EL (cell line): ENCODE results near the gene SULT1C4.

ENCODE experiments used
- DNase-seq: peaks from one replicate; pipeline ENCODE4 v3.0.0-alpha.2; 2016

SULT1C4 gene

DNA sequence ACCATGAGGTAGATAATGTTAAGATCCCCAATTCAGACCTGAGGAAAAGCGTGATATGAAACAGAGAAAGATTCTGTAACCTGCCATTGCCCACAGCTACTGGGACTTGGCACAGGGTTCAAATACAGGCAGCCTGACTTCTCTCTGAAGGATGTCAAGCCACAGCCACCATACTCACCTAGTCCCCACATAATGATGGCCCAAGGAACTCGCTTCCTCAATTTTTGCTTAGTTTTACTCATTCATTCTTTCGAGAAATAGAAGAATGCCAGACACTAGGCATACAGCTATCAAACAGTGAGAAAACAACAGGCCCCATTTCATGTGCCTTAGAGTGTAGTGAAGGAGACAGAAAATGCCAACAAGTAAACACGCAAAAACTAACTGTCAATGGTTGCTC, 980 bp upstream of the SULT1C4 start:
- no peak for DNase-seq

DNA sequence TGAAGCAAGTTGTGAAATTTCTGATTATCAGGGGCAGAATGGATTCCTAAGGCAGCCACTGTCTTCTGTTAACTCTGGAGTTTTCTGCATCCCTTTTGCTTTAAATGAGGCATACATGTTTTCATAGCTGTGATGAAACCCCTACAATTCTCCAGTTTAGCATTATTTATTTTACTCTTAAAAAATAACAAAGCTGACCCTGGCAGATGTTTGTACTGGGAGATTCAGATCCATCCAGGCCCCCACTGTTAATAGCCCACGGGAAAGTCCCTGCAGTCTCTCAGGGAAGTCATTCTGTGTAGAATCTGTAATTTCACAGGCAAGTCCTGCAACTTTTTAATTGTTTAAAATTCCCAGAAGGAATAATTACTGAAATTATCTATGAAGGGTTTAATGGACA, 353 bp upstream of the SULT1C4 start:
- DNase-seq, result peak; percentile 25

DNA sequence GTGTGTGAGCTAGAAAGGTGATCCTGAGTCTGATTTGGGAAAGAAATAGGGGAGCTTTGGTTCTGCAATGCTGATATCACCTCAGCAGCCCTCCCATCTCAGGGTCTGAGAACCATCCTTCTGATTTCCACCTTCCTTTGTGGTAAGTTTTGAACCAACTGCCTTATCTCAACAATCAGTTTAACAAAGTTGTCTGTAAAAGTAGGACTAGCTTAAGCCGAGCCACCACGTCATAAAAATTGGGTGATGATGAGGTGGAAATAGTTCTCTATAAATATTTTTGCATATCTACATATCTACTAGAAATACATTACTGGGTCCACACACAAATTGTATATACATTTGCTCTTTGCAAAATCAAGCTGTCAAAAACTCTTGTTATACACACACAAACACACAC, 1.1 kb downstream of the SULT1C4 start:
- no peak for DNase-seq

DNA sequence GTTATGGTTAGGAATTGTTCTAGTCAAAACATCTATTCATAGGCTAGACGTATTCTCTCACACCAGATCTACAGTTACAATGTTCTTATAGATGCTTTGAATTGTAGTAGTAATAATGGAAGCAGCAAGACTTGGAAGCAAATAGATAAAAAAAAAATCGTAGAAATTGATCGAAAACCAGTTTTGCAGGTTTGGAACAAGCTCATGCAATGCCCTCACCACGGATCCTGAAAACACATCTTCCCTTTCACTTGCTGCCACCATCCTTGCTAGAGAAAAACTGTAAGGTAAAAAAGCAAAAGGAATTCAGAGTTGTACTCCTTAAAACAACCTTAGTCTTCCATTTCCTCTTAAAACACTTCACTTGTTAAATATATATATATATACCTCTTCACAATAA, 4.4 kb downstream of the SULT1C4 start:
- no peak for DNase-seq

DNA sequence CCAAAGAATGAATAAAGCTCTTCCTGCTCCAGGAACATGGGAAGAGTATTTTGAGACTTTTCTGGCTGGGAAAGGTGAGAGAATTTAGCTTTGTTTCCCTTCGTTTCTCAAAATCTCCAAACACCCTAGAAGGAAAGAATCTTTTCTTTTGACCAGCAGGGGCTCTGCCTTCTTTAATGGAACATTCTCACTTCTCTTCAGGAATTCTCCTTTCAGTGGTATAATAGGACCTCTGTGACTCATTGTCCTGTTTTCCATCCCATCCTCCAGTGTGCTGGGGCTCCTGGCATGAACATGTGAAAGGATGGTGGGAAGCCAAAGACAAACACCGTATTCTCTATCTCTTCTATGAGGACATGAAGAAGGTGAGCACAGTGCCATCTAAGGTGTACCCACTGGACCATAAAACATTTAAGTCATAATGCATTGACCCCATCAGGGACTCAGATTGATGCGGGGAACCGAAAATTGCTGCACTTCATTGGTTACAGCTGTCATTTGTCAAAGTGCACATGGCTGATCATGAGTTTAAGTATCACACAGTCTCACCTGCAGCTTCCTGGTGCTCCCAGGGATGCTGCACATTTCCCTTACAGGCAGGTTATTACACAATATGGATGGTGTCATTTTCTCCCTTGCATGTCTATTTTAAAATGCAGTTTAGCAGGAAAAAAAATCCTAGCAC, 5.5 kb downstream of the SULT1C4 start:
- DNase-seq, result peak; percentile 29

DNA sequence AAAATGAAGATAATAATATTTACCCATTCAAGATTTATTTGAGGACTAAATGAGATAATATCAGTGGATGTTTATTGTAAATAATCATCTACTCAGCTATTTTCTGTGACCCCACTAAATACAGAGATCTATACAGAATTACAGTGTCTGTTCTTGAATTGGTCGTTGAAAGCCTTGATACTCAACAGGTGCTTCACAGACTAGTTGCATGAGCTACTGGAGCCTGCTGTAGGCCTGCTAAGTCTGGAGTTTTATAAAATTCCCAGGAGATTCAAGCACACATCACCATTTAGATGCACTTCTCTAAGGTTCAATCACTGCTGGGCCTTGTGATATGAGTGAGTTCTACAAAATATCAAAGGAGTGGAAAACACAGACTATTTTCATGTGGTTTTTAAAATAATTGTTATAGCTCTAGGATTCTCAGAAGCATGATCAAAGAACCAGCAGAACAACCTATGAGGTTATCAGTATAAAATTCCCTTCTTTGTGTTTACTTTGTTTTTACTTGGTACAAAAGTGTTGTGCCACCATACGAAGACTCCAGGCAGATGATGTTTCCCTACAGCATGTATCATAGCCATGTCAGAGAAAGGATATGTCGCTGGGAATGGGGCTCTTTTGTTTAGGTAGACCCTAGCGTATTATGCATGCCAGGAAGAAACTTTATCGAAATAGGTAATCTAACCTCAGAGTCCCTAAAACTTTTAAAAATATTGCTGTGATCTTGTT, 7.1 kb downstream of the SULT1C4 start:
- no peak for DNase-seq

DNA sequence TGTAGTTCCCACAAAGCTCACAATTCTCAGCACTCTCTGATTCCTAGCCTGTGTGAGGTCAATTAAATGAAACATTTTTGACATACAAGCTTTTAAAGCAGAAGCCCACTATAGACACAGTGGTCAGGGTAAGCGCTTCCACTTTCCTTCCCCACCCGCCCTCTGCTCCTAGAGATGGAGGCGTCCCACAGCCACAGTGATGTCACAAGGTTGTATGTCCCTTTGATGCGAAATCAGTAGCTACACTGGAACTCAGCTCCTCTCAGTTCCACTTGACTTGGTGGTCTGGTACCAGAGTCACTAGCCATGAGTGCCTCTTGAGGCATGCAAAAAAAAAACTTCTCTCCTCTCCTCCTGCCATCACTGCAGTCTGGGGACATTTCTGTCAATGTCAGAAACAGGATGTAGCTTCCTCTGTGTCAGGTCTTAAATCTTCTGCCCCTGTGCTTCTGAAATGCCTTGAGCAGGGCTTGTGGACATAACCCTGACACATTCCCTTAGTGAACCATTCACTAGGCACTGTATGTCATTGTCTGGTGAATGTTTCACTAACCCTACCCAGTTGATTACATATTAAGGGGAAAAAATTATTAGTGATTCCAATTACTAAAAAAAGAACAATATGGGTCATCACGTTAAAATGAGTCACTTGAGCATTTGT, 7.8 kb downstream of the SULT1C4 start:
- no peak for DNase-seq

DNA sequence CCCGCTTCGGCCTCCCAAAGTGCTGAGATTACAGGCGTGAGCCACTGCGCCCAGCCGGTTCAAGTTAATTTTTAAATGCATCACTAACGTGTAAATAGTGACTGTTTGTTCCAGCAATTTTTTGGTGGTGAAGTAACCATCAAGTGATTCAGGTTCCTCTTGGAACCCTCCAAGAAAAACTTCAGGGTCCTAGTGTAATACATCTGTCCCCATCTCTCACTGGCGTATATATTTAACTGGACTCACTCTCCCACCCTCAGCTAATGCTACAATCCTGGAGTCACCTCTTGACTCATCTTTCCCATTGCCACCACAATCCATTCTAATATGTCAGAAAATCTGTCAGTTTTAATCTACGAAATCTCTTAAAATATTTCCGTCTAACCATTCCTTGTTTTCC, 10.3 kb downstream of the SULT1C4 start:
- peak; percentile 43 for DNase-seq

DNA sequence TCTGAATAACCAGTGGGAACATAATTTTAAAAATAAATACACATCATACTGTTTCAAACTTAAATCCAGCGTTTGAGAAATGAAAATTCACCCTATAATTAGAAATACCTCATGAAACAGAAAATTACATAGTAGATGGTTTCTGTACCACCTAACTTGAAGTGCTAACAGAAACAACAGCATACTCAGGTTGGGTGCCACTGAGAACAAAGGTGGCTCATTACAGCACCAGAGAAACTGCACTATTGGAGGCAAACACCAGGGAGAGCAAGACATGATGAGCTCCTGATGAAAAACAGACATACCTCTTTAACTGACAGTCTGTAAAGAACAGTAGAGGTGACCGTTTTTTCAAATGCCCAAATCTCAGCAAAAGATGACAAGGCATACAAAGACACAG, 12.6 kb downstream of the SULT1C4 start:
- DNase-seq, result no peak

DNA sequence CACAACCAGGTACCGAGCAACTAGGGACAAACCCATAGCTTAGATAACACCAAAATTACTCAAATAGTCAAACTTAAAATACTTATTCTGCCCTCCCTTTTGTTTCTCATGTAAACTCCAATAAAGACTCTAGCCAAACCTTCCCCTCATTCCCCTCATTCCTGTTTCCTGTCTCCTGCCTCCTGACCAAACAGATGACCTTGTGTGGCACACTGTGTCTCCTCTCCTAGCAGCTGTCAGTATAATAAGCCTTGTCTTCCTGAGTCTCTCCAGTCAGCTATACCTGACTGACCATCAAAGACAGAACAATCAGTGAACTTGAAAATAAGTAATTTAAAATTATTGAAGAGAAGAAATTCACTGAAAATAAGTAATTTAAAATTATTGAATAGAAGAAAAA, 14.3 kb downstream of the SULT1C4 start:
- no peak for DNase-seq

DNA sequence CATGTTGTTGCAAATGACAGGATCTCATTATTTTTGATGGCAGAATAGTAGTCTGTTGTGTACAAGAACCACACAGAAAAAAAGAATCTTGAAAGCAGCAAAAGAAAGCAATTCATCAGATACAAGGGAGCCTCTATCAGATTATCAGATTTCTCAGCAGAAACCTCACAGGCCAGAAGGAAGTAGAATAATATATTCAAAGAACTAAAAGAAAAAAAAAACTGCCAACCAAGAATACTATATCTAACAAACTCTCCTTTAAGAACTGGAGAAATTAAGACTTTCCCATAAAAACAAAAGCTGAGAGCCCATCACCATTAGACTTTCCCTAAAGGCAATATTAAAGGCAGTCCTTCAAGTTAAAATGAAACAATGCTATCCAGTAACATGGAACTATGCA, 15.4 kb downstream of the SULT1C4 start:
- no peak for DNase-seq

DNA sequence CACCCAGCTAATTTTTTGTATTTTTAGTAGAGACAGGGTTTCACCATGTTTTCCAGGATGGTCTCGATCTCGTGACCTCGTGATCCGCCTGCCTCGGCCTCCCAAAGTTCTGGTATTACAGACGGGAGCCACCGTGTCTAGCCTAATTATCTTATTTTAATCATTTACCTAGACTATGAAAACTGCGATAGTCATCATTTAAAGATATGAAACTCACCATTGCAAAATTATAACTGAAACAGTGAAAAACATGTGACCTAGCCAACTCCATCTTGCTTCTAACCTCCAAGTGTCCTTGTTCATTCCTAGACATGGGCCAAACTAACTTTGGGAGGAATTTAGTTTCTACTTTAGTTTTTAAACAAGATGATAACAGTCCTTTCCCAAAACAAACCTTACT, 17.4 kb downstream of the SULT1C4 start:
- DNase-seq, result no peak

DNA sequence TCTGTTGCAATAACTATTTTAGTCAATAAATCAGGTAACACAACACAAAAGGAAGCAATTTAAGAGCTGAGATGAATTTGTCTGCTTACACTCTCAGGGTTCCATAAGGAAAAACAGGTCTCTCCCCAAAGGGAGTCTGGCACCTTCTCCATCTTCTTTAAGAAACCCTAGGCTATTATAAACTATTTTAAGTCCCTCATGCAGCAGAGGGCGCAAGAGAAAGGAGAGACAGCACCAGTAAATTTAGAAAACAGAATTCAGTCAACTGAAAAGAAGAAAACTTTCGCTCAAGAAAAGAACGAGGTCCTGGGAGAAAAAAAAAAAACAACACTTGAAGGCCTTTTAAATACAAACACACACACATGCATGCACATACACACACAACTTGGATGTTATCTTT, 19.1 kb downstream of the SULT1C4 start:
- peak; percentile 57 for DNase-seq

DNA sequence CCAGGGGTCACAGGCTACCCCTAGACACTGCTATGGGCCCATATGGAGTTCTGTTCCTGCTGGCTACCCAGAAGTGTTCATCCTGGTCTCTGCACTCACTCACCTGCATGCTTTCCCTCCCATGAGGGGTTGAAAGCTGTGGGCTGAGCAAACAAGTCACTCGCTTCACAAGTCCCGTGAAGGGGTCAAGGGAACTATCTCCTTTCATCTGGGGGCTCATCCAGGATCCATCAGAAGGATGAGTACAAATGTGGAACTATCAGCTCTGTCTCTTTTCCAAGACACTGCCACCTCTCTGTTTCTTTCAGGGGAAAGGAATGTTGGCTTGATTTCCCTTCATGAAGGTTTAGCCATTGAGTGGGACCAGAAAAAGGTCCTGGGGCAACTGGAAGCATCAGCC, 21.7 kb downstream of the SULT1C4 start:
- no peak for DNase-seq

DNA sequence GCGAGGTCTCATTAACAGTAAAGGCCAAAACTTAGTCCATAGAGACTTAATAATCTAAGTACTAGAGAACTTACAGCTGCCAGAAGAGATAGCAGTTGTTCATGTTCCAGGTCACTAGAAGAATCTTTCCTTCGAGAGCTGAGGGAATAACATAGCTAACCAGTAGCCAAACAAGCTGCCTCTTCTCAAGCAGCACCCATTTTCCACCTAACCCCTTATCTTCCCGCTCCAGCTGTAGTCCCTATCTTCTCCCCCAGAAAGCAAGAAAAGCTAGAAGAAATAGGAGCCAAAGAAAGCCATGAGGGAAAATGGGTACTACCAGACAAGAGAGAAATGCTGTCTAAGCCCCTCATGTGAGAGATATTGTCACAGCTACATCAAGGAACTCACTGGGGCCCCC, 24.0 kb downstream of the SULT1C4 start:
- DNase-seq, result no peak

DNA sequence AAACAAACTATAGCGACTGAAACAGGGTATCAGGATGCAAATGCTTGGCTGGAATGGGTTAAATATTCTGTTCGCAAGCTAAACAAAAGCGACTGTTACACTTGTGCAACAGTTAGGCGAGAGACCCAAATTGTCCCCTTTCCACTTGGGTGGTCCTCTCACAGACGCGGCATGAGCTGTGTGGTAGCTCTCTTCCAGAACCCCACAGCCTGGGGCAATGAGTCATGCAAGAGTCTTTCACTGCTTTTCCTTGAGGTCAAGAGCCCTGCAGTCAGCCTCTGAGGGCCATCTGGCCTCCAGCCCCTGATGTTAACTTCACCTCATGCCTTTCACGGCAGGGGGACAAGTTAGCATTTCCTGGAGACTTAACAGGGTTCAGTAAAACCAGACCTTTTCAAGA, 25.7 kb downstream of the SULT1C4 start:
- DNase-seq, result peak; percentile 89

DNA sequence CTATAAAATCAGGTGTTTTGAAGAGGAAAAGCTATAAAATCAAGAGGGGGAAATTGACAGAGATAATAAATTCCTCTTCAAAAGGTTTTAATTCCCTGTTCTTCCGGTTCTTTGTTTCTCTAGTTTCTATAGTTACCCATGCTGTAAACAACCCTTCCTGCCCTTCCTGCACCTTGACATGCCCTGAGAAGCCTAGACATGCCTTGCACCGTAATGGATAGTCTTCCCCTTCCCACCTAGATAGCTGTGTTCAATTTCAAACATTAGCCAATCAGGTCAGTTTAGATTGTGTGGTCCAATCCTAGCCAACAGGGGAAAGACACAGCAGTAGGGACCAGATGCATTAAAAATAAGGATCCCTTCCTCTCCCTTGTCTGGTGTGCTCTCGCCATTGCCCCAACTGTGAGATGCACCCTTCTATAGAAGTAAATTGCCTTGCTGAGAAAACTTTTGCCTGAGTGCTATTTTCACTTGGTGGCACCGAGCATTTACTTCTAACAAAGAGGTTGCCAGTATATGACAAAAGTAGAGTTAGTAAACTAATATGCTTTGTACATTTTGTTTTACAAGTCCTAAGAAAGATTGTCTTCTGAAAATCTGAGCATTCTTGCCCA, 27.1 kb downstream of the SULT1C4 start:
- DNase-seq, result no peak

DNA sequence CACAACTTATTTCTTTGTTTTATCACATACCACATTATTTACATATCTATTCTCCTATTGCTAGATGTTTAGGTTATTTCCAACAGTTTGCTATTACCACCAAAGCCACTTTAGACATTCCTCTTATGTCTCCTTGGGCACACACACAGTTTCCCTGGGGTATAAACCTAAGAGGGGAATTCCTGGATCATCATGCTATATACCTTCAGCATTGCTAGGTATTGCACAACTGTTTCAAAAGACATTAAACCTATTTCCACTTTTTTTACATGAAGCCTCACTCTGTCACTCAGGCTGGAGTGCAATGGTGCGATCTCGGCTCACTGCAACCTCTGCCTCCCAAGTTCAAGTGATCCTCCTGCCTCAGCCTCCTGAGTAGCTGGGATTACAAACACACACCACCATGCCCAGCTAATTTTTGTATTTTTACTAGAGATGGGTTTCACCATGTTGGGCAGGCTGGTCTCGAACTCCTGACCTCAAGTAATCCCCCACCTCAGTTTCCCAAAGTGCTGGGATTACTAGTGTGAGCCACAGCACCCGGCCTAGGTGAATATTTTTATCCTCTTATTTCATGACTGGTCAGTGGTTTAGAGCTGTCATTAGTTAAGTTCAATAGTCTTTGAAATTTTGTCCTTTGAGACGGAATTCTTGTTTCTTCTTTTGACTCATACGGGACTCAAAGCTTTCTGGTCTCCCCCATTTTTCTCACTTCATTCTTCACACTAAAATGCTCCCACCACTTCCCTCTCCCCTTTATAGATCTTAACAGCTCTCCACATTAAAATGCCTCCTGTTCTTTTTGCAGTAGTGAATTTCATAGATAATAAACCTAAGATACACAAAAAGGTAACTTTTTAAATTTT, 30.3 kb downstream of the SULT1C4 start:
- no peak for DNase-seq

DNA sequence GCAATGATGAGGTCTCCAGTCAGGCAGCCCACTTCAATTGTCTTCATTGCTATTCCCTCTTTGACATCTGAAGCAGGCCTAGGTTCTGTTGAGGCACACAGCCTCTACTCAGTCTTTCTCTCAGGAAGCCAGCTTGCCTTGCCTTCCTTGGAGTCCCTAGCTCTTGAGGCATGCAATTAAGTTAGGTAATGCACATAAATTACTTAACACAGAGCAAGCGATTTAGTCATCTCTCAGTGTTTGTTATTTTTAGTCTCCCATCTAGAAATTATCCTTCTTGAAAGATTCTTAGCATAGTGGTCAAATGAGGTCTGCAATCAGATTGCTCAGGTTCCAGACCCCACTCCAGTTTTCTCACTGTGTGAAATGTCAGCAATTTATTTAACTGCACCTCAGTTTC, 32.0 kb downstream of the SULT1C4 start:
- peak; percentile 72 for DNase-seq

DNA sequence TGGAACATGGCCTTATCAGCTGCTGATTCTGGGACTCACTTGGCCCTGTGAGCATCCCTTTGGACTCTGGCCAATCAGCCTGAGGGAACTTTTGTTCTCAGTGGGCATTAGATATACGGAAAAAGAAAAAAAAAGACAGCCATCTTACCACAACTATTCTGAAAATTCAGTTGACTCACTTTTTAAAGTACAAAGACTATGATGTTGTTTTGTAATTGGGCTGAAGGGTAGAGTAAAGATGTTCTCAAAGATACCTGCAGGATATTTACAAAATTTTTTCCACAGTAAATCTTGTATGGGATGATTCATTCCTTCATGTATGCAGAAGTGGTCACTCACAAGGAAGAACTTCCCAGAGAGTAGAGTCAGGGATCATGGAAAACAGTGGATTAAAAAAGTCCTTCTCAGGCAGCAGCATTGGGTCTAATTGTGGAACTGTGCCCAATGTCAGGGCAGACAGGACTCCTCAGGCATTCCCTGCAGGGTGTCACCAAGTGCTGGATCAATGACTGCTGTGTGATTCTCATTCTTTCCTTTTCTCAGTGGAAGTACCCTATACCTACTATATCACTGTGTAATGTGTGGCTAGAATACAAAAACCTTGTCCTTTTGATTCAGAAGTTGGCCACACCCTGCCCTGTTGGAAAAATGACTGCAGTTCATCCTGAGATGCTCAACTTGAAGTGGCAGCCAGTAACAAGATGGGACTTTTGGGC, 35.4 kb downstream of the SULT1C4 start:
- DNase-seq, result peak; percentile 99

DNA sequence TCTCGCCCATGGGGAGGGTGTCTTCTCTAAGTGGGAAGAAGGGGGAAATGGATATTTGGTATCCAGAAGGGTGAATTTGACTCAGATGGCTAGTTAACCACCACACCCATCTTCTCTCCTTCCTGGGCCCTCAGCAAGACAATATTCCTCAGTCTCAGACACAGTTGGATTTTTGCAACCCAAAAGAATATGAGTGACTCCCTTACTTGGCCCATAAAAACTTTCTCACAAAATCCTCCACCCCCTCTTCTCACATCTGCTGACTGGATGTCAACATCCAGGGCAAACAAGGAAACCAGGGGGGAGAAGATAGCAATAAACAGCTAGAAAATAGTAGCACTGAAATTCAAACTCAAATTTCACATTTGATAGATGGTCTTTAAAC, 35.9 kb downstream of the SULT1C4 start:
- peak; percentile 21 for DNase-seq

DNA sequence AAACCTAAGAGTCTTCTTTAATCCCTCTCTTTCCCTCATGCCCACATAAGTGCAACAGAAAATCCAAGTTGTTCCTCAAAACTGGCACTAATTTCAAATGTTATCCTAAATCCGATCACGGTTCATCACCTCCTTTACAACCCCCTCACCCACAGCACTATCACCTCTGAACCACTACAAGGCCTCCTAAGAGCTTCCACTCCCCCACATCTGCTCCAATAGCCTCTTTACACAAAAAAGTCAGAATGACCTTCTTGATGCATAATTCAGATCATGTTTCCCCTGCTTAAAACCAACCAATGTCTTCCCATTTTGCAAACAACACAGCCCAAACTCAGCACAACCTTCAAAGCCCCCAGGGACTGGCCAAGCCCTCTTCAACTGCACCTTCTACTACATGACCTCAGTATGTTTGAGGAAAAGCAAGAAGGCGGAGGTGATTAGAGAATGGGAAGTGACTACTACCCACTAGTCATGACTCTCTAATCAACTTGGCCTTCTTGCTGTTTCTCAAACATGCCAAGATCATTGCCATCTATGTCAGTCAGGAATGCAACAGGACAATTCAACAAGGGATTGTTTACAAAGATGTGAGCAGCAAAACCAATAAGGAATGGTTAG, 36.6 kb downstream of the SULT1C4 start:
- no peak for DNase-seq
